ENCODE results near the gene NEDD8.

NEDD8 gene

DNA sequence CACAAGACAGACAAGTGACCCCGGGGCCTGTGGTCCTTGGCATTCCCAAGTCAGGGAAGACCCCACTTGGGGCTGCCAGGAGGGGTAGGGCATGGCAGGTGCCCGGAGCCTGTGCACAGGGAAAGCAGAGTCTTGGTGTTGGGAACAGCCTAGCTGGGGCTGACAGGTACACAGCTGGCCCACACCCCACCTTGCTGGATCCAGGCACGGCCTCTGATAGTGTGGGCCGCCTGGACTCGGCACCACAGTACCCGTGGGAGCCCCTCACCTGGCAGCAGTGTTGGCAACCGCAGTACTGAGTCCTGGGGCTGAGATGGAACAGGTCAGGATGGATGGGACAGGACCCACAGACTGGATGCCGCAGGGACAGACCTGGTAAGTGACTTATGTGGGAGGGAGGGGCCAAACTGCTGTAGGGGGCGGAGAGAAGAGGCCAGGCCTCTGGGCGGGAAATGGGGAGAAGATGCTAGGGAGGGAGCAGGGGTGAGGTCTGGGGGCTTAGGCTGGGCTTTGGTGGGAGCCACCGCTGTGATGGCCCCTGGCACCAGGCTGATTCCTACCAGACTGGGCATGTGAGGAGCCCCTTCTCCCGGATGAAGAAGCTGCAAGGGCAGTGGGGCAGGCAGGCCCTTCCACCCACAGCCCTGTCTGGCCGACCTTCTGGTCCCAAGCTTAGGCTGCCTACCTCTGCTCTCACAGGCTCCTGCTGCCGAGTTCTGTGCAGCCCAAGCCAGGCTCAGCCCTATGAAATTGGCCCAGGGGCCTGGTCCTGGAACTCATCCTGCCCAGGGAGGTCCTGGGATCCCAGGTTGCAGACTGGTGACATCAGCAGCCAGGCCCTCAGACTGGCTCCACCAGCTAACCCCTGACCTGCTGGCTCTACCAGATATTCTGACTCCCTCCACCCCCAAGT is 30.9 kb upstream of the NEDD8 start, which contains the start of gene TGM1:
Gene TGM1, minus strand, starts transcription at position 357 of the 913 bp plus-strand sequence. CDS start 825 bp downstream, outside the sequence.
- DNase-seq, result no peak

DNA sequence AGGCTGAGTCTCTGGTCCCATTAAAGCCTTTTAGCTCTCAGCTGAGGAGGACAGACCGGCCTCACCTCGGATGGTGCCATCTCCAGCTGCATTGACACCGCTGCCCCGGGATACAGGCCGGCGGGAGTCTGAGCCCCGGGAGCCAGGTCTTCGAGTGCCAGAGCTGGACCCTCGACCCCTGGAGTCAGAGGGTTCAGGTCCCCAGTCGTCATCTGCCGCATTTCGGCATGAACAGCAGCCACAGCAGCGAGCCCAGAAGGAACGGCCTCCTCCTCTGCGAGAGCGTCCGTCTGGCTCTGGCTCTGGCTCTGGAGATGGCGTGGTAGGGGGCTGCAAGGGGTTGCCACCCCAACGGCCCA is 29.8 kb upstream of the NEDD8 start:
- no peak for DNase-seq

DNA sequence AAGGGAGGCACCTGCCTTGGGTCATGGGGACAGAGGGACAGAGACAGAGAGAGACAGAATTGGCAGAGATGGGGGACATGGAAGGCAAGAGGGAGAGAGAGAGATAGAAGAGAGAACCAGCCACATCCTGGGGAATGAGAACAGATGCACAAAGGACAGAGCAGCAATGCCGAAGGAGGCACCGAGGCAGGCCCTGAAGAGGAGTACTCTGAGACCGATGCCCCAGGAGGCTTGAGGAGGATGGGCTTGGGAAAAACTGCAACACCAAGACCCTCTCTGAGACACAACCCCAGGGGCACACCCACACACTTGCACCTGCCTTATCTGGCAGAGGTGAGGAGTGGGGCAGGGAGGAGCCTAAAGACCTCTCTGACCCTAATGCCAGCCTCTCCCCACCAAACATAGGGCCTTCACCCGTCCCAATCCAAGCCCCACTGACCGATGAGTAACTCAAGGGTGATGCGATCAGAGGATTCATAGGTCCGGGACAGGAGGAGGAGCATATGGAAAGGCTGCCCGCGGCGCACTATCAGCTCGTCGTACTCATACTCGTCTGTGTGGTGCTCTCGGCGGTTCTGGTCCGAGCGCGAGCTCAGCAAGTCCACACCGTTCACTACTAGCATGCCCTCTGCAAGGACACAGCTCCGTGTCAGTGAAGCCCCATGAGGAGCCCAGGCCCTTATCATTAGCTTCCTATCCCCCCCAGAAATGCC is 29.2 kb upstream of the NEDD8 start:
- DNase-seq, result no peak

DNA sequence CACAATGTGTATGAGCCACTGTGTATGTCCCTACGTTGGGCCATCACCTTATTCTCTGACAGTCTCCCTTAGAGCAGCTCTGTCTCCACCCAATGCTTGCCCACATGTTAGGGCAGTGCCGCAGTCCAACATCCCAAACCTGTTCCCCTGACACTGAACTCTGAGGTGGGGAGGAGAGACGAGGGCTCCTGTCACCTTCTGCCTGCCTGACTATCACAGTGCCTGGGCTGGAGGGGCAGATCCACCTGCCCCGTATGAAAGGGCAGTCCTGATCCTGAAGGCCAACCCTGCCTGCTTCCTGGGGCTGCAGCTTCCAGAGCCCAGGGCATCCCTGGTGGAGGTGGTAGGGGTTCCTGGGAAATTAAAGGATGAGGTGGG is 28.6 kb upstream of the NEDD8 start:
- no peak for DNase-seq

DNA sequence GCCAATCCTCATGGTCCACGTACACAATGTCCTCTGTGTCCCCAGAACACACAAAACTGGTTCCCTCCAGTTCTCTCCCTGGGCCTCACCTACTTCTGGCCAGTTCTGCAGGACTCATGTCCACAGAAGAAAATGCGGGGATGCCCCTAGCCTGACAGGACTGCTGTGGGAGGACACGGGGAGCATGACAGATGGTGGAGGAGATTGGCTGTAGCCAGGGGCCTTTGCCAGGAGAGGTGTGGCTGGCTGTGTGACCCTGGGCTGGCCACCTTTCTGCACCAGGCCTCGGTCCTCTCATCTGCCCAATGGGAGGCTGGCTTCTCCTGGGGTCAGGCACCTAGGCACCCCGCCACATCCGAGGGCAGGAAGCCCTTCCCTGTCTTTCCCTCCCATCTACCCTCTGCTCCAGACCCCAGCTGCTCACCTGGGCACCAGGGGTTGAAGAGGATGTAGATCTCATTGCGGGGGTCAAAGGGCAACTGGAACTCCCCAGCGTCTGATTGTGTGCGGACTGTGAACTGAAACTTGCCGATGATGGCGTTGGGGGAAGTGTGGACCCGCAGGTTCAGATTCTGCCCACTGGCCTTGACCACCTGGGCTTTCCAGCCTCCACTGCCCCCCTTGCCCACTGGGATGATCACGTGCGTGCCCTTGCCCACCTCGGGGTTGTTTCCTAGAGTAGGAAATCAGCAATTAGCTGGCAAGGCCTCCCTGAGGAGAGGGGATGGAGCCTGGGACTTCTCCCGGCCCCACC is 28.0 kb upstream of the NEDD8 start:
- no peak for DNase-seq

DNA sequence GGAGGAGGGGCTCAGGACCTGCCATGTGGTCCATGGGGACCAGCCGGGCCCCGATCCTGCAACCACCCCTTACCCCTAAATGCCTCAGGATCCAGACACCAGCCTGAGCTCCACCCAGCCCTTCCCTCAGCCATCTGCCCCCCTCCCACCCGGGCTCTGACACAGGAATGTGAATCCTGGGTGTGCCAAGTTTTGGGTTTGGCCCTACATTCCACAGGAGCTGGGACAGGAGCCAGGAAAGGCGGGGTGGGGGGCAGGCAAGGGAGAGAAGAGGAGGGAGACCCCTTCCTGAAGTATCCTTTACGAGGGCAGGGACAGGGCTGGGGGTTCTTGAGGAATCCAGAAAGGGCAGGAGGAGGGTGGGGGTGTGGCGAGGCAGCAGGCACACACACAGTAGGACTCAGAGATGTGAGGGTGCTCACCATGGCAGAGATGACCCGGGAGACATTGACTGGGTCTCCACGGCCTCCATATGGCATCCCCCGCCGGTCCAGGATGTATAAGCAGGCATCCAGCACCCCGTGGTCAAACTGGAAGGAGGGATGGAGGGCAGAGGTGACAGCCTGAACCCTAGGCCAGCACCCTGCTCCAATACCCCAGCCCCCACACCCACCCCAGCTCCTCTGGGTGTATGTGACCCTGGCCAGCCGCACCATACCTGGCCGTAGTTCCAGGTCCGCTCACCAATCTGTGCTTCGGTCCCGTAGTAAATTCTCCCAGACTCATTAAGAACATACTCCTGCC is 27.3 kb upstream of the NEDD8 start:
- no peak for DNase-seq

DNA sequence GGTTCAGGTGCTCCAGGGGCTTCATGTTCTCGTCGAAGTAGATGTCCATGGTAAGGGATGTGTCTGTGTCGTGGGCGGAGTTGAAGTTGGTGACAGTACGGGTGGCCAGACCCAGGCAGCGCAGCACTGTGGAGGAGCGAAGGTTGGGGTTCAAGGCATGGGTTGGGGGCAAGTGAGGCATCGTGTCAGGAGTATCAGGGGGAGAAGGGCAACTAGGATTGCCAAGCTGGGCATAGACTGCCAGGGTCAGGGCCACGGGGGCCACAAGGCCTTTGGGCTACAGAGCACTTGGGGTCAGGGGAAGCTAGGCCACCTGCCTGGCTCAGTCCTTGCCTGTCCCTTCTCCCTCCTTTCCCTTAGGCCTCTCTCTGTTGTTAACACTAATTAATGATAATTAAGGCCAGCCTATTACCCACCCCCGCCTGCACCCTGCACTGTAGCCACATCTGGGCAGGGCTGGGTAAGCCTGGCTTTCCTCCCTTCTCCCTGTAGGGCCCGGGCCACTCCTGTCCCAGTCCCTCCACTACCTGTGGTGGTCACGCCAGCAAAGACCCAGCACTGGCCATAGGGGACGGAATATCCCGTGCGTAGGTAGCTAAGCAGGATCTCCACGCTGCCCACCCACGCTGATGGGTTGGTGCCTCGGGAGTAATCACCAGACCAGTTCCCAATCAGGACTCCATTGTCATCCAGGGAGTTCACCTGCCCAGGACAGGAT is 26.5 kb upstream of the NEDD8 start:
- DNase-seq, result no peak

DNA sequence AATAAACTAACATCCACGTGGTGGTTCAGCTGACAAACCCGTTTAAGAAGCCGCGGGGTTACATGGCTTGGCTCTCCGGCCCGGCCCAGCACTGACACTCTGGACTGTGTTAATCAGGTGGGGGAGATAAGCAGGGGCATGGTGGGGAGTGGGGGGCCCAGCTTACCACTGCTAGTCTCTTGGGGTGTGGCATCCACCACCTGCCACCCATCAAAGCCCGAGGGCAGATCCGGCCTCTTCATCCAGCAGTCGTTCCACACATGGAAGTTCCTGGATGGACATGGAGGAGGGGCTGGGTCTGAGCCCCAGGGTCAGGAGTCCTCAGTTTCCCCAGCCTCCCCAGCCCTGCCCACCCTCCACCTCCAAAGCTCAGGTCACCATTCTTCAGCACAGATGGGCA is 26.0 kb upstream of the NEDD8 start:
- no peak for DNase-seq

DNA sequence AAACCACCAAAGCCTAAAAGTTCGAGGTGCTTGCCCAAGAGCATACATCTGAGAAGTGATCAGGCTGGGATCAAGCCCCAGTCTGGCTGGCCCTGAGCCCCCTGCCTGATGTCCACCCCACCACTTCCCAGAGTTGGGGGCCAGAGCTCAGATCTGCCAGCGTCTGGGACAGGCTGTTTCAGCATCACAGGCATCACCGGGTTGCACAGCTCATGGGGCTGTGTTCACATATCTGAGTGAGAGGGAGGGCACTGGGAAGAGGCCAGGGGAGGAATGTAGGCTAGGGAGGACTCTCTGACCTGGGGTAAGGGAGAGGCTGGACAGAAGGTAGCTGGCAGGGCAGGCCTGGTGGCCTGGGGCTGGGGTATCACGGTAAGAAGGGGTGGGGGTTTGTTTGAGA is 24.8 kb upstream of the NEDD8 start:
- no peak for DNase-seq

DNA sequence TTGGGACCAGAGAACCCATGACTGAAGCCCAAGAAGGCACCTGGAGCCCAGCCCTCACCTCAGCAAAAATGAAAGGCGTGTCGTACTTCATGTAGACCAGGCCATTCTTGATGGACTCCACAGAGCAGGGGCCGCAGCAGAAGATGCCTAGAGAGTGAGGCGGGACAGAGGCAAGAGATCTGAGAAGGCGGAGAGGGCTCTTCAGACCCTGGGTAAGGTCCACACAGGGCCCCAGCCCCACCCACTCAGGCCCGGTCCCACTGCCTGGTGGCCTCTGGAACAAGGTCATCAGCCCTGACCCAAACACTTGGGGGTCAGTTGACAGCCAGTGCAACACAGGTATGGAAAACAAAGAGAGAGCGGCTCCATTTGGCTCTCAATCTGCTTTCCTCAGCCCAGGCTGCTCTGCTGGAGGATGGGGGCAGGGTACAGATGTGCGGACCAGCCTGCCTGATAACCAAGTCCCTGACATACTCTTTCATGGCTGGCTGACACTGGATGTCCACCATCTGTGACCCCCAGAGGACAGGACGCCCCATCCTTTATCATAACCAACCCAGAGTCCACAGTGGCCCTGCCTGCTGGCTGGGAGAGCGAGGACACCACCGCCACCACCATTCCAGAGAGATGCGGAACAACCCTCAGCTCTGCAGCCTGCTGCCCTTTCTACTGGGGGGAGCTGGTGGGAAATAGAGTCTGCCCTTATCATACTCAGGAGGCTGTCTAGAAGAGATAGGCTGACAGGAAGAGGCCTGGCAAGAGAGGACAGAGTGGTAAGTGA is 24.0 kb upstream of the NEDD8 start:
- DNase-seq, result no peak

DNA sequence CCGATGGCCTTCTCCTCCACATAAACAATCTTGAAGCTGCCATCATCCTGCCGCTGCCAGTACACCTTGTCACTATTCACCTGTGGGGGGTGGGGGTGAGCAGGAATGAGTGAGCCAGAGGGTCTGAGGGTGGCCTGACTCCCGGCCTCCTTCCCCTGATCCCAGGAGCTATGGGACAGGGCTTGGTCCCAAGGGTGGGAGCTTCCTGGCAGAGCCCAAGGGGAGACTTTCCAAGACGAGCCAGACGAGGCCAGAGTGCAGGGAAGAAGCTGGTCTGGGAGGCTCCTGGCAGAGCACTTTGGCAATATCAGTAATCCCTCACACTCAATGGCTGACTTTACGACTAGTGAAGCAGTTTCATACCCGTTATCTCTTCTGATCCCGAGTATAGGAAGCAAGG is 23.3 kb upstream of the NEDD8 start:
- DNase-seq, result no peak

DNA sequence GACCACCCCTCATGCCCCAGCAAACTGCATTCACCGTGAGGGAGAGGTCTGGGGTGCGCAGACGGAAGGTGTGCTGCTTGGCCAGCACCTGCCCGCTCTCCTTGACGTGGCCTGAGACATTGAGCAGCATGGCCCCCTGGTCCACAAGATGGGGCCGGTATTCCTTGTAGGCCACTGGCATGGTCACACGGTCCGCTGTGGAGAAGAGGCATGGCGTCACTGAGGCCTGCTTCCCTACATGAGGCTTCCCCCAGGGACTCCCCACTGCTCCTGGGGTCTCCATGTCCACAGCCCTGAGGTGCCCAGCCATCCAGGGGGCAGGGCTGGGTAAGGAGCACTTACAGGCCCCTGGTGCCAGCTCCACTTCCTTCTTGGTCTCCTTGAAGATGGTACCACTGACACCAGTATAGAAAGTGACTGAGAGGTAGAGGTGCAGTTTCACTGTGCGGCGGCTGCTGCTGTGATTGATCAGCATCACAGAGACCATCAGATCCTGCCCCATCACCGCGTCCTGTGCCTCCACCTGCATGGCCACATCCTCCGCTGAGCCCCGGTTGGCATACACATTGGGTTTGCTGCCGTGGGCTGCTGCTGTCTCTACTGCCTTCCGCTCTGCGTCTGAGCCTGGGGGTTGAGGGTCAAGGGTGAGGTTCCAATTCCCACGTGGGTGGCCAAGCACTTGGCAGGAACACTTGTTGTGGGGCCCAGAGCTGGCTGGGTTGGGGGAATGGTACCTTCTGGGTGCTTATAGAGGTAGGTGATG is 22.6 kb upstream of the NEDD8 start:
- DNase-seq, result no peak

DNA sequence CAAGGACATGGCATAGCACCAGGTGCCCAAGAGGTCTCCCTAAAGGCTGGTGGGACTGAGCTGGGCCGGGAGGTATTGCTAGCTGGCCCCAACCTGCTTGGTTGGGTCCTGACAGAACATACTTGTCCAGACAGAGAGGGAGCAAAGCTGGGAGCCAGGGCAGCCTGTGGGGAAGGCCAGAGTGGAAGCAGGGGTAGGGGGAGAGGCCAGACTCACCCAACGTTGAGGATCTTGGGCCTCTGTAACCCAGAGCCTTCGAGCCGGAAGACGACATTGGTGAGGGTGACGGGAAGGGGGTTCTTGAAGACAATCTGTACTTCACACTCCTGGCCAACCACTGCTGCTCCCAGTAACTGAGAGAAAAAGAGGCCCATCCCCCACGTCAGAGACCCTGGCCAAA is 21.8 kb upstream of the NEDD8 start:
- DNase-seq, result no peak

DNA sequence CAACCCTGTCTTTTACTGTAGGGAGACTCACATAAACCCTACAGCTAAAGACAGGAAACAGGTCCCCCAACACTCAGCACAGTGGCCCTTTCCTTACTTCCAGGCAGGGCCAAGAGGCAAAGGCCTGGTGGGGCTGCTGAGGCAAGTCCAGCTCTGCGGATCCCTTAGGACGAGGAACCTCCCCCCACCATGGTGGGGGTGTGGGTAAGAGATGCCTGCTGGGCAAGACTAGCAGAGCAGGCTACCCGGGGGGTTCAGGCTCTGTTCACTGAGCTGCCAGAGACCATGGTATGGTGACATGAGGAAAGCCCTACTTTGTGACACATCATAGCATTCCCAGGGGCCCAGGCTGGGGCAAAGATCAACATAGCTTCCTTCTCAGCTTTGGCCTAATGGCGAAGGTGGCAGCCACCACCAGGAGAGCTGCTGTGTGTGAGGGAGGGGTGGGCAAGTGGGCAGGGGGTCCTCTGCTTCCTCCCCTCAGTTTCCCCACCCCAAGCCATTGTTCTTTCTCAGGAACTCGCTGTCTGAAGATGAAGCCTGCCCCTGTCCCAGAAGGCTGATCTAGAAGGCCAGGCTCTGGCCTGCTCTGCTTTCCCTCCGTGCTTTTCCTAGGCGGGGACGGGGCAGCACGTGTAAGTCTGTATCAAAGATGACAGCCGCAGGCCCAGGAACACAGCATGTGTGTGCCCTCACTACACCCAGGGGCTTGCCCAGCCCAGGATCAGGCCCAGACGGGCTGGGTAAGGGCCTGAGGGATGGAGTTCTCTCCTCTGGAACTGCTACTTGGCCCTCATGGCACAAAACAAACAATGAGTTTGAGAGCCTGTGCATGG is 20.3 kb upstream of the NEDD8 start:
- no peak for DNase-seq

DNA sequence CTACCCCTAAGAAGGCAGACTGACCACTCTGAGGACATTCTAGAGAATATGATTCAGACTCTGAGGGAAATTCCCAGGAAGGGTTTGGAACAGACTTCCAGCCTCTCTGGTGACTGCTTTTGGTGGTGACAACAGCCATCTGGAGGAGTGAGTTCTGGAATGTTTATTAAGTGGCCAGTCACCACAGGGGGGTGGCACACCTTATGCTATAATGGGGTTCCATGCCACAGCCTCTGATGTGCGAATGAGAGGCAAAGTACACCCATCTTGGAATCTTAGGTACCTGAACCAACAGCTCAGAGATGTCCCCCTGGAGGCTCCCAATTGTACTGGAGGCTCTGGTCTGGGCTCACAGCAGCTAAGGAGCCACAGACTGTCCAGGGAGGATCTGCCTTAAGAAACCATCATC is 19.7 kb upstream of the NEDD8 start:
- no peak for DNase-seq

DNA sequence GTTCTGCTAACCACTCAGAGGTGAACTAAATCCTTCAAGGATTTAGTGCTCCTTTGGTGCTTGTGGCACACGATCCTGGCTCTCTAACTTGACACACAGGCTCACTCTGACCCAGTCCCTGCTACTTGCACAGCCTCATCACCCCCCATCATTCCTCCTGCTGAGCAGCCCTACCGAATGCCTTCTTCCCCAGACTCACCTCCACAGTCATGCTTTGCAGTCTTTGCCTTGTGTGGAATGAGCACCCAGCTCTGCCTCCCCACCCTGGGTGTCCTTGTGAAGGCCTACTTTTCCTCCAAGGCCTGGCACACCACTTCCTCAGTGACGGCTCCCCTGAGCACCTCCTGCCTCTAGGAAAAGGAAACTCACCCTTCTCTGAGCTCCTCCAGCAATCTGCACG is 18.2 kb upstream of the NEDD8 start:
- no peak for DNase-seq

DNA sequence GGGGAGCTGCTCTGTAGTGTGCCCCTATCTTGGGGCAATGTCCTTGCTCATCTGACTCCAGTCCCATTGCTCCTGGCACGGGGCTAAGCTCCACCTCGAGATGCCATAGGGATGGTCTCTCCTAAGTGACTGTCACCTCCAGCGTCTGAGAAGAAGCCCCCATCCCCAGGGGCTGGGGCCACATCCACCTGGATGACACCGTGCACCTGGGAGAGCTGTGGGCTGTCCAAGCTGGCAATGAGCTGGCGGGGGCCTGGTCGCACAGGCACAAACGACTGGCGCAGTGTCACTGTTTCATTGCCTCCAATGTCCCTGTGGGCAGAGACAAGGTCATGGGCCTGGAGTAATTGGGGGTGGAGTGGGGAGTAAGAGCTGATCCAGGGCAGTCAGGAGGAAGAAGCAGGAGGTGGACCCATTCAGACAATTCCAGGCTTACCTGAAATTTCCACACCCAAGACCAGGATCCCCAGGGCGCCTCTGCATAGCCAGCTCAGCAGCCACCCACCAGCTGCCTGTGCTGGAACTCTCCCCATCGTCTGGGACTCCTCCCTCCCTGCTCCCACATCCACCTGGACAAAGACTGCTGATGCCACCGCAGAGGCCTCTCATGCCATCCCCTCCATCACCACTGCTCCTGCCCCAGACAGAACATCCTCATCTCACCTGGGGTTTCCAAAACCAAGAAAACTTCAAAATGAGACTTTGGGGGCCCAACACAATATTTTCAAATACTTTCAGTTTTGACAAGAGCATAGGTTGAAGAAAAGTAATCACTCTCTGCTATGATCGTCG is 17.3 kb upstream of the NEDD8 start:
- no peak for DNase-seq

DNA sequence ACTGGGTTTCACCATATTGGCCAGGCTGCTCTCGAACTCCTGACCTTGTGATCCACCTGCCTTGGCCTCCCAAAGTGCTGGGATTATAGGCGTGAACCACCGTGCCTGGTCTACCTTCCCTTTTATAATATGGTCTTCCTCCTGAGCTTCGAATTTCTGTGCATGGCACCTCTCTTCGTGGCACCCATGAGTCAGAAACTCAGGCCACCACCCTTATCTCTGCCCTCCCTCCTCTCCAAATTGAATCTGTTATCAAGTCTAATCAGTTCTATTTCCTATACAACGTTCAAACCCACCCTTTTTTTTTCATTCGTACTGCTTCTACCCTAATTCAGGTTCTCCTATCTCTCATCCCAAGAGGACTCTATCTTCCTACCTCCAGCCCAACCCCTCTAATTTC is 15.3 kb upstream of the NEDD8 start:
- no peak for DNase-seq

DNA sequence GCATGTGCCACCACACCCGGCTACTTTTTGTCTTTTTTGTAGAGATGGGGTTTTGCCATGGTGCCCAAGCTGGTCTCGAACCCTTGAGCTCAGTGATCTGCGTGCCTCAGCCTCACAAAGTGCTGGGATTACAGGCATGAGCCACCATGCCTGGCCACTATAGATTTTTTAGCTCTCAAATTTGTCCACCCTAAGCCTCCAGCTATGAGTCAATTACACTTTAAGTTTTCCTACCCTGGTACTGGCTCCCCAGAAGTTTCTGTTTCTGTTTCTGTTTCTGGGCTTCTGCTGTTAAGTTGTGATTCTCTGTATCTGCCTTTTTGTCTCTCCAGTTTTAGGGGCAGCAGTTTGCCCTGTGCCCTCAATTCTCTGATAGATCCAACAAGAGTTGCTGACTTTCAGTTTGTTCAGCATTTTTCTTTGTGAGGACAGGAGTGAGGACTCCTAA is 14.6 kb upstream of the NEDD8 start:
- no peak for DNase-seq
